Stimulated activated CD4-positive, alpha-beta T cell treated with anti-CD3 and anti-CD28 coated beads, Interleukin-4, amount 100 ng/mL, for 48 hours (primary cell): ENCODE results near the gene FOXJ2.
"Not testable (repeated sequence)": the region's sequence is repeated elsewhere in the genome, so short reads cannot be mapped to it uniquely, and the experiment has no call there.

Experiments
- DNase-seq, 2 donors: peaks; one replicate each; pipeline ENCODE4 v3.0.0-alpha.2; 2020; ENCODE audit warnings: low read depth in 2 of 2

Gene FOXJ2

DNA sequence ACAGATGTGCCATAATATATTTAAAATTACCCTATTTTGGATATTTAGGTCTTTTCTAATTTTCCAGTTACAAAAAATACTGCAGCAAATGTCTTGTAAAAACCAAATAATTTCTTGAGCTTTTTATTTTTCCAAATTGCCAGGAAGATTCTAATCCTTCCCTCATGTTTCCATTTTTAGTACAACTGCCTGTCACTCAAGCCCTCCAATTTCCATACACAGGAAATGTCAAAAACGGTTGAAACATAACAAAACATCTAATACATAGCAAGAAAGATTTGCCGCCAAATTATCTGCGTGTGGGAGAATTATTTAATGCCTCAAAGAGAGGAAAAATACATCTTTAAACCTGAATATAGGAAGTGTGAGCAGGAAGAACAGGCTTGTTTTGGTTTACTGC lies 2.3 kb upstream of the FOXJ2 start:
- DNase-seq, result no peak

DNA sequence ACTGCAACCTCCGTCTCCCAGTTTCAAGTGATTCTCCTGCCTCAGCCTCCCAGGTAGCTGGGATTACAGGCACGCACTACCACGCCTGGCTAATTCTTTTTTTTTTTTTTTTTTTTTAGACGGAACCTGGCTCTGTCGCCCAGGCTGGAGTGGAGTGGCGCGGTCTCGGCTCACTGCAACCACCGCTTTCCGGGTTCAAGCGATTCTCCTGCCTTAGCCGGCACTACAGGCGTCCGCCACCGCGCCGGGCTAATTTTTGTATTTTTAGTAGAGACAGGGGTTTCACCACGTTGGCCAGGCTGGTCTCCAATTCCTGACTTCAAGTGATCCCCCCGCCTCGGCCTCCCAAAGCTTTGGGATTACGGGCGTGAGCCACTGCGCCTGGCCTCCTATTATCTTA lies 1.5 kb upstream of the FOXJ2 start:
- not testable (repeated sequence) for DNase-seq

DNA sequence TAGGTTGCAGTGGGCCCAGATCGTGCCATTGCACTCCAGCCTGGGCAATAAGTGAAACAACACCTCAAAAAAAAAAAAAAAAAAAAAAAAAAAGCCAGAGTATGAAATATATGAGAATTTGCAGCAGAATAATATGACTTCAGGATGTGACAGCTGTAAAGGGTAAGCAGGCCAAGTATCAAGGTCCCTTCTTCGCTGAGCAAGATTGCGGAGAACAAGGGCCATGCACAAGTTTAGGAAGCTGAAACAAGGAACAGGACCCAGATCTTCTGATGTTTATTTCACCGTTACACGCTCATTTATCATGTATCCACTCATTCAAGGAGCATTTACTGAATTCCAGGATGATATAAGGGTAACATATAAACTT lies 659 bp upstream of the FOXJ2 start:
- DNase-seq, result no peak

DNA sequence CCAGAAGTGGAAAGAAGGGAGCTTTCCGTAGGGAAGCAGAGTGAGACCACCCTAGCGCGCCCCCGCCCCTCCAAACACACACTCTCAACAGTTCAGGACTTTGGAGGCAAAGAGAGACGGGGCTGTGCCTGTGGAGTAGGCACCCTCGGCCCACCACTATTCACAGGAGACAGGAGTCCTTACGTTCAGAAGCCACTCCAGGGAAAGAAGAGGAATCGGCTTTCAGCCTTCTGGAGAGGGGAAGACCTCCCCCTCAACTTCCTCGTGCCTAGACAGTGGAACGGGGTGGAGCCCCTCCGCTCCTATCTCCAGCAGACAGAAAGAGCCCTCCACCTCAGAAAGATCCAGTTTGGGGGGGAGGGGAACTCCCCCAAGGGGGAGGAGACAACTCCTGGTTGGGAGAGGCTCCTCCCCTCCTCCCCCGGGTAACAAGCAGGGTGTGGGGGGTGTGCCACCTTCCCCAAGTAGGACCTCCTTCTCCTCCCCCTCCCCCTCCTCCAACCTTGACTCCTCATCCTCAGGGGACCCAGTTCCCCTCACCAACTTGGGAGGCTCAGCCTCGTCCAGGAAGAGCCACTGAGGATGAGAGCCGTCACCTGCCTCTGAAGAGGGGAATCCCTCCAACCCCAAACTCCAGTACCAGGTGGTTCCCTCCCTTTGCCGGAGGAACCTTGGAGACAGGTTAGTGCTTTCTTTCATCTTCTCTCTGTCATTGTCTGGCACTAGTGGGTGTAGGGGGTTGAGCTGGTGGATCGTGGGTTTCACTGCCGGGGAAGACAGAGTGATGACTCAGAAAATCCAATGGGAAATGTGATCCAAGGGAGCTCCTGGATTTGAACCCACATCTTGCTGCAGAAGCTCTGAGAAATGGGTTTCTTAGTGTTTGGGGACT lies 883 bp downstream of the FOXJ2 start:
- no peak for DNase-seq

DNA sequence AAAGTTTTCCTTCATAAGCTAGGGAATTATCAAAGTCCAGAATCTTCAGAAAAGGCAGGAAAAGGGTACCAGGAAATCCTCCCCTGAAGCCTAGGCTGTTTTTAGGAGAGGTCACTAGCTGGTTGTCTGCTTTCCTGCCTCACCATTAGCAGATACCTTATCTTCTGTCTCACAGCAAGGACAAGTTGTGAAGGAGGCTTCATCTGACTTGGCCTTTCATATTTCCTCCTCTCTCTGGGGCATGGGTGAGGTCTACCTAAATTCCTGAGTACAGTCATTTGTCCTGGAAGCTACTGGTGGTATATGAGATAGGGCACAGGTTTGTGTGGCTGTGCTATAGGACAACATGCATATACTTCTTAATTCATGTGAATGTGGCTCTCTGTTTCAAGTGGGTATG lies 2.3 kb downstream of the FOXJ2 start:
- no peak for DNase-seq

DNA sequence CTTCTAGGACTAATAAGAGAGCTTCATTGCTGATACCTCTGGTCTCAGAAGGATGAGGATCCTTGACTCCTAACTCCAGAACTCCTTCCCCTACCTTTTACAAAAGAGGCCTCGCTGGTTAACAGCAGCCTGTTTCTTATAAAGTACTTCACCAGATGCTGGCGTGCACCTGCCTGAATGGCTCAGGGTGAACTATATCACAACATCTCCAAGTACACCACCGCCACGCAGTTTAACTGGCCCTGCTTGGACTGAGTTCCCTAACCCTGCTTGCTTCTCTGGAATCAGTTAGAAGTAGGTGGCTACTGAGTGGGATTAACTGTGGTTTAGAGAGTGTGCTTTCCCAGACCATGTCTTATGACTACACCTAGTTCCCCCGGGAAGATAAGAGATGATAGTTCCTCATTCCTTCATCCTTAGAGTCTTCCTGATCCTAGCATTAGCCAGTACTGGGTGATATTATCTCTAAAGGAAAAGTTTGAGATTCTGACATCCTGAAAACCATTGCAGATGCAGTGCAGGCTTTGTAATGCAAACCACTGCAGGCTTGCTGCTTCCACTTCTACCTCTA lies 3.0 kb downstream of the FOXJ2 start:
- no peak for DNase-seq

DNA sequence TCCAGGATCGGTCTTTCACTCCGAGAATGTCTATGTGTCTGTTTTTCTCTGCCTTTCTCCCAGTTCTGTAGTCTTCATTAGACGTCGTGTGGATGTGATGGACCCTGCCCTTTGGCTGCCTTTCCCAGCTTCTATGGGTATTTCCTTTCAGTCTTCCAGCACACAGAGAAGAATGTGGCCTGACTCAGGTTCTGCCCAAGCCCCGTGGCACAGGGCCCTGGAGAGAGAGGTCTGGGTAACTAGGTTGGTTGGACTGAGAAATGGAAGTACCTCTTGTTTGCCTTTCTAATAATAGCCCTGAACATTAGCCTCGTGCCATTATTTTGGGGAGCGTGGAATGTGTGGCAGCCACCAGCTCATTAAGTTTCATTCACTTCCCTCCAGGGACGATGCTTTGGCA lies 3.8 kb downstream of the FOXJ2 start:
- no peak for DNase-seq

DNA sequence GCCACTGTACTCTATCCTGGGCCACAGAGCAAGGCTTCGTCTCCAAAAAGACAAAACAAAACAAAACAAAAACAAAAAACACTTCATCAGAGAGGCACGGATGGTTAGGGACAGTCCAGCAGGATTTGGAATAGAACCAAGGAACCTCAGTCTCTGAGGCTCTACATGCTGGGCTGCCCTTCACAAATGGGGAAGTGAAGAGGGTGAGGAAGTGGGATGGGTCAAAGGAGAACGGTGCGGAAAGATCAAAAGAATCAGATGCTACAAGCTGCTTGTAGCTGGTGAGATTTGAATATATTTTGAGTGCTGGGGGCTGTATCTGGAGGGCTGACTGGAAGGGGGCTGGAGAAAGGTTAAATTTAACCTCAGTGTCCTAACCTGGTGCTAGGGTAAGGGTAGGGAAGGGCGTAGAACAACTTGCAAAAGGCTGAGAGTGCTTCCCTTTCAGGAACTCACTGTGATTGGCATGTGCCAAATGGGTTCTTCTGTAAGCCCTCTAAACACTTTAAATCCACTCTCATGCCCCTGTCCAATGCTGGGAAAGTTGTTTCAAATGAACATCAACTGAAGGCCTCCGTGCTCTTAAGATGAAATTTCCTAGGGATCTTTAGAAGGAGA lies 4.6 kb downstream of the FOXJ2 start:
- DNase-seq, result no peak

DNA sequence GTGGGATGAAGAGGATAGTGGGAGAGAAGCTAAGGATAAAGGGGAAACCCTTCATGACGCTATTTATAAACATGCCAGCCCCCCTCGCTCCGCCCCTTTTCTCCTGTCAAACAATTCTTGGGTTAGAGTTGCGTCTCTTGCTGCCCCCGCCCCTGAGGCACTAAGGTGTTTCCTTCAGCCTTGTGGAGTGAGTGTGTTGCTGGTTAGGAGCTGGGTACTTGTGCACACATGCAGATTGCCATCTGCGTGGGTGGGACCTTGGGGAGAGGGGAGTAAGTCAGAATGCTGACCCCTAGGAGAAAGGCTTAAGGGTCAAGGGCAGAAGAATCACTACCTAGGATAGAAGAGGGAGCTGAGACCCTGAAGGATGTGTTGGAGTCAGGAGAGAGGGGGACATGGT lies 5.4 kb downstream of the FOXJ2 start:
- DNase-seq, result no peak

DNA sequence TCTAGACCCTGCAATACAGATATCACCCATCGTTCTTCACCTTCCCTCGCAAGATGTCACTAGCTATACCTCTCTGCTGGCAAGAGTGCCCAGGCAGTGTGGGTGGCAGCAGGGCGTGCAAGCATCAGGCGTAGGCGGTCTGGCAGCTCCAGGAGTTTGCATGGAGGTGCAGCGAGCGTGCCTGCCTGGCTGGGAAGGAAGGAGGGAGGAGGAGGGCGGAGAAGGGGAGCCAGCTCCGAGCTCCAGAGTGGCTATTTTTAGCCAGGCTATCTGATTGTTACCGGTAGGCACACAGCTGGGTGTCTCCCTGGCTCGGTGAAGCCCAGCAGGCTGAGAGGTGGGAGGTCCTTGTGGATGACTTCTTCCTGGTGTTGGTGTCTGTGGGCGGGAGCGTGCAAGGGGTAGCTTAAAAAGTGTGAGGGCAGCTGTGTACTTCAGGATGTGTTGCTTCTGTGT lies 6.2 kb downstream of the FOXJ2 start:
- DNase-seq, result no peak

DNA sequence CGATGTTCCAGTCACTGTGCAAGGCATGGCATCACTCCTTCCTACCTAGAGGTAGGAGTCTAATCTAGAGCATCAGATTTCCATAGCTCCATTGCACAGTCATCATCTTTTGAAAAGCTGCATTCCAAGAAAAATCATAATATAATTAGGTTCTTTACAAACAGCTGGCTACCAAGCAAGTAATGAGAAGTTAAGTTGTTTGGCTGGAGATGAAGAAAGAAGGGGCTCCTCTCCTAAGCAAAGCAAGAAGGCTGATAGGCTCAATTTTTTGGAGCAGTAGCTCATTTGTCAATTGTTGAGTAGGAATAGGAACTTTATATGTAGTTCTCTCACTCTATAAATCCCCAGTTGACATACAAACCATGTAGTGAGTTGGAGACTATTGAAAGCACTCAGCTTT lies 8.3 kb downstream of the FOXJ2 start:
- no peak for DNase-seq

DNA sequence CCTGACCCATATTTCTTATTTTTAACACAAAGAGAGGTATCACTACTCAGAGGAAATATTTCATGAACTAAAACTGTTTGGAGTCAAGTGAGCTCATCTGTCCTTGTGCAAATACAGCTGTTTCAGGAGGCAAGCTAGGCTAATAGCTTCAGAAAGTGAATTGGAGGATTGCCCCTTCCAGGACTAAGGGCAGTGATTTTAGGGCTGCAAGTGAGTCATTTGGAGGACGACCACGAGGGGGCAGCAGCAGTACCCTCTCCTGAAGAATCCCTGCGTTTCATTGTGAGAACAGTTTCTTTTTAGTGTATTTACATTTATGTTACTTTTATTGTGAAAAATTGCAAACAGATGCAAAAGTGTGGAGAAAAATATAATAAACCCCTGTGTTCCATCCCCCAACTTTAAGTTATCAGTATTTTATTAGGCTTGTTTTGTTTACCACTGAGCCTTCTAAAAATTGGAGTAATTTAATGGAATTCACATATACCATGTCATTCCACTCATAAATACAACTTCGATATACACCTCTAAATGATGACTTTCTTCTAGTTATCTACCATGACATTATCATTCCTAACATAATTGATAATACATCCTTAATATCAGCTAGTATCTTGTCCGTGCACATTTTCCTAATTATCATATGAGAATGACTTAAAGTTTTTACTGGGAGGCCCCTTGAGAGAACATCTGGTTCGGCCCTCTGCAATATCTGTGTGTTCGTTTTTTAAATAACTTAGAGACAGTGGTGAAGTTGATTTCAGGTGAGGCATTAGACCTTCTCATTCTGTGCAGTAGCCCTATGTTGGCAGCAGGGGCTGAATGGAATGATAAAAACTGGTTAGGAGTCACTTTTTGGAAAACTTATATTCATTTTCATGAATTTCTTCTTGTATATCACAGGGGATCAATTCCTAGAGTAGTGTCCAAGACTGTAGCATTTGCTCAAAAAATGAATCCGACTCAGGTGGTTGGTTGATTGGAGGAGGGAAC lies 13.7 kb downstream of the FOXJ2 start:
- DNase-seq, result peak; percentile 70 to 73

DNA sequence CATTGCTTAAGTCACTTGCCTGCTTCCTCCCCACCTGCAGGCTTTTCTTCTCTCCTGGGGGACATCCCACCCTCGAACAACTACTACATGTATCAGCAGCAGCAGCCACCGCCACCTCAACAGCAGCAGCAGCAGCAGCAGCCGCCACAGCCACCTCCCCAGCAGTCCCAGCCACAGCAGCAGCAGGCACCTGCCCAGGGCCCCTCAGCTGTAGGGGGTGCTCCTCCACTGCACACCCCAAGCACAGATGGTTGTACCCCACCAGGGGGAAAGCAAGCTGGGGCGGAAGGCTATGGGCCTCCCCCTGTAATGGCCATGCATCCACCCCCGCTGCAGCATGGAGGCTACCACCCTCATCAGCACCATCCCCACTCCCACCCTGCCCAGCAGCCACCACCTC lies 15.3 kb downstream of the FOXJ2 start:
- DNase-seq, result no peak

DNA sequence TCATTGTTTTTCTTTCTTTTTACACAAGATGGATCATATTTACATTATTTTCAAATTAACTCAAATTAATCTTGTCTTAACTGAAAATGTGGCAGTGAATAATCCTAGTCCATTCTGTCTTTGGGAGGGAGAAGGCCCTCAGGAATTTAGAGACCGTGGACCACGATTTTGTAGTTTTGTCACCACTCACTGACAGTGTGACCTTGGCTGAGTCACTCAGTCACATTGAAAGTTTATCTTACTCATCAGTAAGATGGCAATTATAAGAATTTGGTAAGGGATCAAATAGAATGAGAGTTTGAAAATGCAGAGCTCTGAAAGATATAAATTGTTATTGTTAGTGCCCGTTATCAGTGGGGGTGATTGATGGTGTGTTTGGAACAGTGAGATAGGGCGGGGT lies 16.4 kb downstream of the FOXJ2 start:
- no peak for DNase-seq

DNA sequence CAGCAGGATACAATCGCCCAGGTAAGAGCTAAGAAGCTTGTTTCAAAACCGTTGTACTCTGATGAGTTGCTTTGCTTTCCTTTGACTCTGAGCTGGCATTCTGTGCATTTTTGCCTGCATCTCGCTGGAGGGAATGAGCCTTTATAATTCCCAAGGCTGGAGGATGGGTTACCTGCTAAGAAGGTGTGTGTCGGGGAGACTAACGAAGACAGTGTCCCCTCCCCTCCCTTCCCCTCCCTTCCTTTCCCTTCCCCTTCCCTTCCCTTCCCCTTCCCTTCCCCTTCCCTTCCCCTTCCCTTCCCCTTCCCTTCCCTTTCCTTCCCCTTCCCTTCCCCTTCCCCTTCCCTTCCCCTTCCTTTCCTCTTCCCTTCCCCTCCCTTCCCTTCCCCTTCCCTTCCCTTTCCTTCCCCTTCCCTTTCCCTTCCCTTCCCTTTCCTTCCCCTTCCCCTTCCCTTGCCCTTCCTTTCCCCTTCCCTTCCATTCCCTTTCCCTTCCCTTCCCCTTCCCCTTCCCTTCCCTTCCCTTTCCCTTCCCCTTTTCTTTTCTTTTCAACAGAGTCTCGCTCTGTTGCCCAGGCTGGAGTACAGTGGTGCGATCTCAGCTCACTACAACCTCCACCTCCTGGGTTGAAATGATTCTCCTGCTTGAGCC lies 18.2 kb downstream of the FOXJ2 start:
- no peak for DNase-seq

DNA sequence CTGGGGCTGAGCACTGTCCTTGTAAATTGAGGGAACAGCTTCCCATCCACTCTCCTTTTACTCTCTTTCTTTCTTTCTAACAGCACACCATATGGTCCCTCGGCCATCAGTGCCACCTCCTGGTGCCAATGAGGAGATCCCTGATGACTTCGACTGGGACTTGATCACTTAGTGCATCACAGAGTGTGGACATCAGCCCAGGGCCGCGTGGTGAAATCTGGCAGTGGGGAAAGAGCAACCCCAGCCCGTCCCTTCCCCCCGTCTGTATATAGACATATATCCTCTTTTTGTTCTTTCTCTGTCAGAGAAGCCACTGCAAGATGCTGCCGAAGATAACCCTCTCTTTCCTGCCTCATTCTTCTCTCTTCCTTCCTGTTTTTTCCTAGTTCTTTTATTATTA lies 20.2 kb downstream of the FOXJ2 start:
- no peak for DNase-seq

DNA sequence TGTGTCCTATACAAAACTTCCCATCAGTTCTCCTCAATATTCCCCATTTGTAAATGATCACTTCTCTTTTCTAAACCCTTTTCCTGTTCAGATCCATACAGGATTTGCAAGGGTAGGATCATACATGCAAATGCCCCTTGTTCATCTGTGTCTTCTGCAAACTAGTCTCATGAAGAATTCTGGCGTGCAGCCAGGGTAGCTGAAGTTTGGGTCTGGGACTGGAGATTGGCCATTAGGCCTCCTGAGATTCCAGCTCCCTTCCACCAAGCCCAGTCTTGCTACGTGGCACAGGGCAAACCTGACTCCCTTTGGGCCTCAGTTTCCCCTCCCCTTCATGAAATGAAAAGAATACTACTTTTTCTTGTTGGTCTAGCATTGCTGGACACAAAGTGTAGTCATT lies 22.3 kb downstream of the FOXJ2 start:
- no peak for DNase-seq

DNA sequence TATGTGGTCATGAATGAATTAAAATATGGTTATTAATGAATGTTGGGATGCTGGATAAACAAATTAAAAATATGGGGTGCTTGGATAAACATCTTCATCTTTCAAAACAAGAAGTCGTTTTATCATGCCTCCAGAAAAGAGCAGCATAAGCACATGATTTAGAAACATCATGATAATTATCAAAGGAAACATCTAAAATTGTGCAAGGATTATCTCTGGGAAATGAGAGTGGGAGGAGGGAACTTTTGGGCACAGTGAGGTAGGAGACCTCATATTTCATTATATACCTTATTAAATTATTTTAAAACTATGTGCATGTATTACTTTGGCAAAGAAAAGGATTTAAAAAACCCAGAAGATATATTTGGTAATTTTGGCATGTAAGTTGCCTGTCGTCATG lies 24.8 kb downstream of the FOXJ2 start:
- no peak for DNase-seq

DNA sequence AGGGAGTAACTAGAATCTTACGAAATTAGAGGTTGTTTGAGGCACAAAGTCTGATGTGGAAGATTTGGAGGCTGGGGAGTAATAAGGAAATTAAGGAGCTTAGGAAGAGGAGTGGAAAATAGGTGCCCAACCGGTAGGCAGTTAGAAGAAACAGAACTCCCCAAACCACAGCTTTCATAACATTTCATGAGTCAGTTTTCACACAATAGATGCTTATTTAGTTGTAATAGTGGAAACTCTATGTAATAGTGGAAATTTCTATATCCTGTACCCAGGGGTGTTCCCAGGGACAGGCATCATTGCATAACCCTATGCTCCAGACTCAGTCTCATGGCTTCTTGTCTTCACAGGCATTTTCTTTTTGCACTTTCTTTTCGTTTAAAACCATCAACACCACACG lies 25.3 kb downstream of the FOXJ2 start:
- no peak for DNase-seq

DNA sequence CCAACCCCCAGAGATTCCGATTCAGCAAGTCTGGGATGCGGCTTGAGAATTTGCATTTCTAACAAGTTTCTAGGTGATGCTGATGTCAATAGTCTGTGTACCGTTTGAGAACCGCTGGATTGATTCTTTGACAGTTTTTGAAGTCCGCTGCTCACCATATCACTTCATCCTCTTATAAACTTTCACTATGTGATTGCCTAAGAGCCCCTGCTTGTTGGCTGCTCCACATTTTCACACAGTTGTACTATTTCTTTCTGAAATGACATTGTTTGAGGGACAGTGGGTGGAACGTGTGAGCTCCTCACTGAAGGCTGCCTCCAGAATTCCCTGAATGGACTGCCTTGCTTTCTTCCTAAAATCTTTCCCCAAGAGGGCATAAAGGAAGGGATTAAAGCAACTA lies 26.0 kb downstream of the FOXJ2 start:
- no peak for DNase-seq

DNA sequence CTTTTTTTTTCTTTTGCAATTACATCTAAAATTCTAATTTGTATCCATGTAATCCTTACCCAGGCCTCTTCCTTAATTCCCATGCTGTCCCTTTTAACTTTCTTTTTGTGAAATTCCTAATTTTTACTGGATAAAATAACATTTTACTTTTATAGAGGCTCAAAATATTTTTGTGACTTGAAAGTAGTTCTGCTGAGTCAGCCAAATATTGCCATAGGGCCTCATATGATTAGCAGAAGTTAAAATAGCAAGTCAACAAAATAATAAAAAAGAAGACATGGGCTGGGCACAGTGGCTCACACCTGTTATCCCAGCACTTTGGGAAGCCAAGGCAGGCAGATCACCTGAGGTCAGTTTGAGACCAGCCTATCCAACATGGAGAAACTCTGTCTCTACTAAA lies 31.6 kb downstream of the FOXJ2 start:
- DNase-seq, result no peak
